ENCODE measurements around the gene ATP8A2.
"Not testable (repeated sequence)": the region's sequence is repeated elsewhere in the genome, so short reads cannot be mapped to it uniquely, and the experiment has no call there.

Gene ATP8A2

DNA sequence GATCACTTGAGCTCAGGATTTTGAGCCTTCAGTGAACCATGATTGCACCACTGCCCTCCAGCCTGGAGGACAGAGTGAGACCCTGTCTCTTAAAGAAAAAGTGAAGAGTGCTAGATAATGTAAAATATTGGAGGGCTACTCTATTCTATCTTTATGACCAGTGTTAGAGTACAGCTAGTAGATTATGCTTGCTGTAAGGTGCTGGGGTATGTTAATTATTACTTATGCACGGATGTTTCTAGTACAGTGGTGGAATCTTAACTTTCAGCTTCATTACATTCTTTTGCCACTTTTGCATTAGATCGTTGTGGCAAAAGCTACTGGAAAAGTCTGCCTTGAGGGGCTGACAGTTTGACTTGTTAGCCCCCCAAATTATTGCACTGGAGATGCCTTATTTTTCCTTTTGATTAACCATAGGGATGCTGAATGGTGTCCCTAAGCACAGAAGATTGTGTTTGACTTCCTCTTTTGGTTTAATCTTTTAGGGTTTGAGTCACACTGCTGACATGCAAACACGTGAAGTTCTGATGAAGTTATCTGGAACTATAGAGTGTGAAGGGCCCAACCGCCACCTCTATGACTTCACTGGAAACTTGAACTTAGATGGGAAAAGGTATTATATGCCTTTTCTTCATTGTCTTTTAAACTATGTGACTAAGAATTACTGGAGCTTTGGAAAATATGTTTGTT, 169.8 kb downstream of the ATP8A2 start:
- H3K36me3 ChIP-seq = no peaks in the 10 kb centered on the region
- no peak overlapping the region for H3K4me3 ChIP-seq (ENCODE audit: low read depth in 1 of 2, low read length in 1 of 2)
- TF ChIP-seq, protein P1, sequence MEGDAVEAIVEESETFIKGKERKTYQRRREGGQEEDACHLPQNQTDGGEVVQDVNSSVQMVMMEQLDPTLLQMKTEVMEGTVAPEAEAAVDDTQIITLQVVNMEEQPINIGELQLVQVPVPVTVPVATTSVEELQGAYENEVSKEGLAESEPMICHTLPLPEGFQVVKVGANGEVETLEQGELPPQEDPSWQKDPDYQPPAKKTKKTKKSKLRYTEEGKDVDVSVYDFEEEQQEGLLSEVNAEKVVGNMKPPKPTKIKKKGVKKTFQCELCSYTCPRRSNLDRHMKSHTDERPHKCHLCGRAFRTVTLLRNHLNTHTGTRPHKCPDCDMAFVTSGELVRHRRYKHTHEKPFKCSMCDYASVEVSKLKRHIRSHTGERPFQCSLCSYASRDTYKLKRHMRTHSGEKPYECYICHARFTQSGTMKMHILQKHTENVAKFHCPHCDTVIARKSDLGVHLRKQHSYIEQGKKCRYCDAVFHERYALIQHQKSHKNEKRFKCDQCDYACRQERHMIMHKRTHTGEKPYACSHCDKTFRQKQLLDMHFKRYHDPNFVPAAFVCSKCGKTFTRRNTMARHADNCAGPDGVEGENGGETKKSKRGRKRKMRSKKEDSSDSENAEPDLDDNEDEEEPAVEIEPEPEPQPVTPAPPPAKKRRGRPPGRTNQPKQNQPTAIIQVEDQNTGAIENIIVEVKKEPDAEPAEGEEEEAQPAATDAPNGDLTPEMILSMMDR (IDR thresholded peaks at IDR 0.05) = no peak
- H3K9me3 ChIP-seq = no peaks in the 10 kb centered on the region
- H3K27ac ChIP-seq = no peak overlapping the region
- no peaks in the 10 kb centered on the region for H3K27me3 ChIP-seq
- H3K4me1 ChIP-seq (ENCODE audit: control insufficient read depth in 1 of 2, insufficient read depth in 1 of 2, low read depth in 1 of 2, low read length in 1 of 2) = no peaks in the 10 kb centered on the region

DNA sequence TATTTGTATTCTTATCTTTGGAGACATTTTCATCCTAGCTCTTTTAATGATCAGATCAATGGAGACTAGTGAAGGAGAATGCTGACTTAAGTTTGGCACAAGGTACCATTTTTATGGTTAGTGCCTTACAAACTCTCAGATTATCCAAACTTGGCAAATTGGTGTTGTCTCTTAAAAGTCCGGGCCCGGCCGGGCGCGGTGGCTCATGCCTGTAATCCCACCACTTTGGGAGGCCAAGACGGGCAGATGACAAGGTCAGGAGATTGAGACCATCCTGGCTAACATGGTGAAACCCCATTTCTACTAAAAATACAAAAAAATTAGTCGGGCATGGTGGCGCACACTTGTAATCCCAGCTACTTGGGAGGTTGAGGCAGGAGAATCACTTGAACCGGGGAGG, 177.2 kb downstream of the ATP8A2 start:
- H3K9me3 ChIP-seq; H3K27me3 ChIP-seq; H3K4me1 ChIP-seq (ENCODE audit: control insufficient read depth in 1 of 2, insufficient read depth in 1 of 2, low read depth in 1 of 2, low read length in 1 of 2); H3K36me3 ChIP-seq; H3K27ac ChIP-seq; H3K4me3 ChIP-seq (ENCODE audit: low read depth in 1 of 2, low read length in 1 of 2): not testable (repeated sequence)

DNA sequence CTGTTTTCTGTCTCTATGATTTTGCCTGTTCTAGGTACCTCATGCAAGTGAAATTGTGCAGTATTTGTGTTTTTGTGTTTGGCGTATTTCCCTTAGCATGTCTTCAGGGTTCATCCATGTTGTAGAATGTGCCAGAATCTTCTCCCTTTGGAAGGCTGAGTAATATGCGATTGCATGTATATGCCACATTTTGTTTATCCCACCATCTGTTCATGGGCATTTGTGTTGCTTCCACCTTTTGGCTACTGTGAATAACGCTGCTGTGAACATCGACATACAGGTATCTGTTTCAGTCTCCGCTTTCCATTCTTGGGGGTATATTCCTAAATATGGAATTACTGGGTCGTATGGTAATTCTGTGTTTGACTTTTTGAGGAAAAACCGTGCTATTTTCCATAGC, 190.0 kb downstream of the ATP8A2 start:
- no peak overlapping the region for H3K27ac ChIP-seq
- H3K9me3 ChIP-seq = no peaks in the 10 kb centered on the region
- H3K4me3 ChIP-seq (ENCODE audit: low read depth in 1 of 2, low read length in 1 of 2) = no peak overlapping the region
- H3K4me1 ChIP-seq (ENCODE audit: control insufficient read depth in 1 of 2, insufficient read depth in 1 of 2, low read depth in 1 of 2, low read length in 1 of 2) = no peaks in the 10 kb centered on the region
- H3K36me3 ChIP-seq = no peaks in the 10 kb centered on the region
- no peaks in the 10 kb centered on the region for H3K27me3 ChIP-seq
- TF ChIP-seq, protein P1 (IDR thresholded peaks at IDR 0.05) = no peak

DNA sequence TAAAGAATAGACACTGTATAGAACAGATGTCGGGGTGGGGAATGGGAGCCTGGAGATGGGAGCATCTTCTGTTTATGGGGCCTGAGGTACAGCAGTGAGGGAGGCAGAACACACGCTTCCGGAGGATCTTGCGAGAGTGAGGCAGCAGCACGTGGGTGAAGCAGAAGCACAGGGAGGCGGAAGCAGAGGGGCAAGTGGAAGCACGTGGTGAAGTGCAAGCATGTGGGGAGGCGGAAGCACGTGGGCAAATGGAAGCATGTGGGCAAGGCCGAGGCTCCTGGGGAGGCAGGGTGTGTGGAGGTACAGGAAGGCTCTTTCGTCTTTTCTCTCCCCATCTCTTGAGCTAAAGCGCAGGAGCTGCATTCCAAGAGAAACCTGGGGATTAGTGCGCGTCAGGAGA, 198.4 kb downstream of the ATP8A2 start:
- H3K4me1 ChIP-seq (ENCODE audit: control insufficient read depth in 1 of 2, insufficient read depth in 1 of 2, low read depth in 1 of 2, low read length in 1 of 2) = no peaks in the 10 kb centered on the region
- no peaks in the 10 kb centered on the region for H3K27me3 ChIP-seq
- H3K36me3 ChIP-seq = no peaks in the 10 kb centered on the region
- TF ChIP-seq, protein P1 (IDR thresholded peaks at IDR 0.05) = no peak
- no peaks in the 10 kb centered on the region for H3K9me3 ChIP-seq
- no peak overlapping the region for H3K27ac ChIP-seq
- H3K4me3 ChIP-seq (ENCODE audit: low read depth in 1 of 2, low read length in 1 of 2) = no peak overlapping the region

DNA sequence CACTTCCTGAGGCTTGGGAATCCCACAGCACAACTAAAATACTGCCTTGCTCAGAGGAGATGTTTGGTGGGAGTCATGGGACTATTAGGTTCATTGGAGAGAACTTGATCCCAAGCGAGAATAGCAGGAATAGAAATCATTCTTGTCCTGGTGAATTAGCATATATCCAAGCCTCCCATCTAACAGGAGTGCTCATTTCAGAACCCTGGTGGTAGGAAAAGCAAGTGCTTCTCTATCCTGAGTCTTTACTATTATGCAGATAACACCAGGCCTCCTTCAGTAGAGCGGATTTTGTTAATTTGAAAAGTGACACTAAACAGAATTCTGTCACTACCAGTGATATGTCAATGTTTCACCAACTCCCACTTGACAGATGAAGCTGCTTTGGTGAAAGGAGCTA, 199.5 kb downstream of the ATP8A2 start:
- H3K36me3 ChIP-seq = no peaks in the 10 kb centered on the region
- TF ChIP-seq, protein P1 (IDR thresholded peaks at IDR 0.05) = no peak
- no peaks in the 10 kb centered on the region for H3K4me1 ChIP-seq (ENCODE audit: control insufficient read depth in 1 of 2, insufficient read depth in 1 of 2, low read depth in 1 of 2, low read length in 1 of 2)
- H3K9me3 ChIP-seq = no peaks in the 10 kb centered on the region
- no peak overlapping the region for H3K27ac ChIP-seq
- peaks cover 8% of the 10 kb centered on the region for H3K27me3 ChIP-seq
- no peak overlapping the region for H3K4me3 ChIP-seq (ENCODE audit: low read depth in 1 of 2, low read length in 1 of 2)

DNA sequence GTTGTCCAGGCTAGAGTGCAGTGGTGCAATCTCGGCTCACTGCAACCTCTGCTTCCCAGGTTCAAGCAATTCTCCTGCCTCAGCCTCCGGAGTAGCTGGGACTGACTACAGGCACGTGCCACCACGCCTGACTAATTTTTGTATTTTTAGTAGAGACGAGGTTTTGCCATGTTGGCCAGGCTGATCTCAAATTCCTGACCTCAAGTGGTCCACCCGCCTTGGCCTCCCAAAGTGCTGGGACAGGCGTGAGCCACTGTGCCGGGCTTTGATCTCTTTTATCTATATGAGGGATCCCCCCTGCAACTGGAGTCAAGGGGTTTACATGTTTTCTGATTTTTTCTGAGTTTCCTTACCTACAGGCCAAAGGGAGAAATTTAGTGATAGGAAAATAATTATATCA, 200.4 kb downstream of the ATP8A2 start:
- not testable (repeated sequence) for H3K4me3 ChIP-seq (ENCODE audit: low read depth in 1 of 2, low read length in 1 of 2); H3K27ac ChIP-seq; H3K9me3 ChIP-seq; H3K36me3 ChIP-seq; H3K27me3 ChIP-seq; H3K4me1 ChIP-seq (ENCODE audit: control insufficient read depth in 1 of 2, insufficient read depth in 1 of 2, low read depth in 1 of 2, low read length in 1 of 2)

Measured in neutrophil (primary cell).